Dermis blood vessel endothelial cell (primary cell): ENCODE results near the gene KAT6B. TPM values are rescaled to one million over a fixed set of nuclear protein-coding genes. Genes with fewer than 3 reads are reported as not detected.
"Not testable (repeated sequence)": the region's sequence is repeated elsewhere in the genome, so short reads cannot be mapped to it uniquely, and the experiment has no call there.

Experiments used
- DNase-seq: peaks from one replicate; pipeline ENCODE4 v3.0.0; 2010
- total RNA-seq: library from RNA; depleted of rRNA; stranded (reverse); fragments of >200 nt; gene quantifications from 2 replicates; pipeline ENCODE4 v1.2.3, GENCODE V29; 2014

The KAT6B gene
- total RNA-seq, 1 donor from 2014 or later: 26.5 TPM

DNA sequence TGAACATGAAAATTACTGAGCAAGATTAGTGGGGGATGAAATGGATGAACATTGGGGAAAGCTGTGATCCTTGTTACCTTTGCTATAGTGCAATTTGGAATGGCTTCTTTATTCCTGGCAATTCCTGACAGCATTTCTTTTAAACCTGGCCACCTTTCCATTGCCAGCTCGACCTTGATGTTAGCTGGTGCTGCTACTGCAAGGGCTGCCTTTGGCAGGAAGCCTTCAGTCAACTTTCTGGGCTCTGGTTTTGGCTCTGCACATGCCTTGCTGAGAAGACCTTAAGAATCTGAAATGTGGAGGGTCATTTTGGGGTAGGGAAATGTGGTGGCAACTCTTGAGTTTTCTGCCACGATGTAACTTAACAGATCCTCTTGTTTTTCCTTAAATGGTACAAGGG lies 64.7 kb downstream of the KAT6B start:
- no peak for DNase-seq

DNA sequence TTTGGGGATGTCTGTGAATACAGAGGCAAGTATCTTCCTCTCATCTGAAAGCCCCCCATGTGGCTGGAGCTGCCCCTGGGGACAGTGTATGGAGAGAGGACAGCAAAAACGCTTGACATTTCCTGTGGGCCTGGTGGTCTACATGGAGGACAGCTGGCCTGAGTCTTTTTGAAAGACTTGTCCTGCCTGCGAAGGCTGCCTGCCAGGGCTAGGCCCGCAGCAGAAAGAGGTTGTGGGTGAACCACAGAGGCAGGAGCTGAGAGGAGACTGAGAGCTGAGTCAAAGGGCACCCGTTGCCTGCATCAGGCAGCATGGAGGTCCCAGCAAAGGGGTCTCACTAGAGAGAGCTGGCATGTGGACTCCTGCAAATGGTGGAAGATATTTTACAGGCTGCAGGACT lies 66.4 kb downstream of the KAT6B start:
- DNase-seq: no peak

DNA sequence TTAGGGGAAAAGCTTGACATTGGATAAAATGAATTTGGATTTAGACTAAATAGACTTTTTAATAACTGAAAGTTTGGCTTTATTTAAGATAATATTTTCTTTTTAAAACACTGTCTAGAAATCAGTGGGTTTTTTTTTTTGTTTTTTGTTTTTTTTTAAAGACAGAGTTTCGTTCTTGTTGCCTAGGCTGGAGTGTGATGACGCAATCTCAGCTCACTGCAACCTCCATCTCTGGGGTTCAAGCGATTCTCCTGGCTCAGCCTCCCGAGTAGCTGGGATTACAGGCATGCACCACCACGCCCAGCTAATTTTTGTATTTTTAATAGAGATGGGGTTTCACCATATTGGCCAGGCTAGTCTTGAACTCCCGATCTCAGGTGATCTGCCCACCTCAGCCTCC lies 66.9 kb downstream of the KAT6B start:
- not testable (repeated sequence) for DNase-seq

DNA sequence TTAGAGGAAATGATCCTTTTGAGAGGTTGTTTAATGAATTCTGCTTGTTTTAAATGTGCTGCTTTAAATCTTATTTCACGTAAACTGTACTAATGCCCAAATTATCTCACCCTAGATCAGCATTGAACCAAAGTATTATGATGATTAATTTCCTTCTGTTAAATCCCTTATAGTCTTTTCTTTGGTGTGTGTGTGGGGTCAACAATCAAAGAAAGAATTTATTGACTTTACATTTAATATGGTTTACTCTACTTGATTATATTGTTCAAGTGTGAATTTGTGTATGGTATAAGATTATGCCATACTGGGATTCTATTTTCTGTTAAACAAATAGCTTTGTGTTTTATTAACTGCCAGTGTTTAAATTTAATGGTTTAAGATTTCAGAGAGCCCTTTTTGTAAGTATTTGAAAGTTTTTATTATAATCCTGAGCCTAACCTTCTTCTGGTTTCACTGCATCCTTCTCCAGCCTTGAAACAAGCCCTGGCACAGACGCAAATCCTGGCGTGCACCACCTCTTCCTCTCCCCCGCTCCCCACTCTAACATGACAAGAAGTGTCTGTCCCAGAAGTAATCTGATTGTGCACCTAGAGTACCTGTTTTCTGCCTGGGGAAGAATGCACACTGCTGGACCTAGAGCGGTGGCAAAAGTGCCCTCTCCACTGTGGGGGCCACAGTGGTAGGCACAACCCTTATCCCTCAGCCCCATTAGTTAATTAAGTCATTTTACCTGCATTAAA lies 70.6 kb downstream of the KAT6B start:
- DNase-seq: peak; percentile 10

DNA sequence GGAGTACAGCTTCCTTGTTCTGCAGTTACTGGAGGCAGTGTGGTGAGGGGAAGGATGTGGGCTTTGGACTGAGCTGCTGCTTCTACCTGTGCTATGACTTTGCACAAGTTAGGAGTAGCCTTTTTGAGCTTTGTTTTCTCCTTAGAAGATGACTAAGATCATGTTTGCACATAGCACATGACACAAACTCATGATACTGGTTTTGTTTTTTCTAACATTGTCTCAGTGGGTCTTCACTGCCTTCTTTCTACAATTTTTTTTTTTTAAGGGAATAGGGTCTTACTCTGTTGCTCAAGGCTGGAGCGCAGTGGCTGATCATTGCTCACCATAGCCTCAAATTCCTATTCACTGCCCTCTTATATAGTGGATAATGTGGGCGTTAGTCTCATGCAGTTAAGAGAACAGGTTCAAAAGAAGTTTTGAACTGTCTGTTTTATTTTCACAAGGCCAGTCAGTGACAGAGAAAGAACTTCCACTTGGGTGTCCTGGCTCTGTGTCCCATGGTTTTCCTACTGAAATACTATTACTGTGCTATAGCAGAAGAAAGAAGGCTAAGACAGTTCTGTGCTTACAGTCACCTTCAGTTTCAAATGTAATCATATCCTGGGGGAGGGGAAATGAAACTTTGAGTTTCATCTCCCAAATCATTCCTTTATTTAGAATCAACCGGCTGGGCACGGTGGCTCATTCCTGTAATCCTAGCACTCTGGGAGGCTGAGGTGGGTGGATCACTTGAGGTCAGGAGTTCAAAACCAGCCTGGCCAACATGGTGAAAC lies 72.0 kb downstream of the KAT6B start:
- no peak for DNase-seq

DNA sequence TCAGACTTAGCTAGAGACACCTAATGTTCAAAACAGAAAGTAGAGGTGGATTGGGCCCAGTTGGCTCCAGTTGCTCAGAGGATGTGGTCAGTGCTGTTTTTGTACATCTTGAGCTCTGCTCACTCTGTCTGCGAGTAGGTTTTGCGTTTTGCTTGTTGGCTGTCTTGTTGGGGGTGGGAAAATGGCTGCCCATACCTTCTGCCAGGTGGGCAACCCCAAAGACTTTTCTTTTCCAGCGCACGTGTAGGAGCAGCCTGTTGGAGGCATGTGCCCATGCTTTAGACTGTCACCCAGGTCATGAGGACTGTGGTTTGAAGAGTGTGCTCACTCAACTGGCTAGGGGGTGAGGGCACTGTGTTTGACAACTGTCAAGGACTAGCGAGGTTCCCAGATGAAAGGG lies 73.9 kb downstream of the KAT6B start:
- DNase-seq: no peak

DNA sequence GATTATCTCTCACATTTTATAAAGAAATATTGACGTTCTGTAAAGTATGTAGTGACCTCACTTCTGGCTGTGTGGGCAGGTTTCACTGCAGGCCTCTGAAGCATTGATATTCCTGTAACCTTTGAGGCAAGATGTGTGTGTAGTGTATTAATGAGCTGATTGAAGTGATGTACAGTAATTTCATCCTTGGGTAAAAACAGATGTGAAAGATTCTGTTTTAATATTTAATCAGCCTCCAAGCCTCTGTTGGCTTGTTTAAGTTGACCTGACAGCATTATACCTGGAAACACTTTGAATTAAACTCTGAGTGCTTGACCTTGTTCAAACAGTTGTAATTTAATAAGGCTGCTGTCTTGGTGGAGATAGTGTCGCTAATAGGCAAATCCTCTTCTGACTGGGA lies 74.9 kb downstream of the KAT6B start:
- DNase-seq: no peak

DNA sequence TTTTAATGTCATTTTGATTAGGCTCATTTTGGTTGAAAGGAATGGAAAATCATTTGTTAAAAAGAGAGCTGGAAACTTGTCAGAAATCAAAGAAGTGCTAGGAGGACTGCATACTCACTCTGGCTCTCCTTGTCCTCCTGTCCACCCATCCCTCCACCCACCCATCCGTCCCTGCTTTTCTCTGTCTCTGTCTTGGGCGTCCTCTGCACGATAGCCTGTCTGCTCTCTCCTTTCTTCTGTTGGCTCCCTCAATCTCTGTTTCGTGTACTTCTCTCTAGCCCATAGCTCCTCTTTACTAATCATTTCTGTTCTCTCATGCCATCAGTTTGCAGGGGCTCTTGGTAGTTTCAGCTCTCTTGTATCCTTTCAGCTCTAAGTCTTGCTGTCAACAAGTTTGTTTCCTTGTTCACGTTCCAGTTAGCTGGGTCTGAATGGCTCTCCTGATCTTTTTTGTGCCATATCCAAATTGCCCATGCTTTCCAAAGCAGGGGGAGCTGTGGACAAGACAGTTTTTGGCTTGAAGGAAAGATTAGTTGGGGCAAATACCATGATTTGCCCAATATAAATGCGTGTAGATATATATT lies 75.6 kb downstream of the KAT6B start:
- no peak for DNase-seq

DNA sequence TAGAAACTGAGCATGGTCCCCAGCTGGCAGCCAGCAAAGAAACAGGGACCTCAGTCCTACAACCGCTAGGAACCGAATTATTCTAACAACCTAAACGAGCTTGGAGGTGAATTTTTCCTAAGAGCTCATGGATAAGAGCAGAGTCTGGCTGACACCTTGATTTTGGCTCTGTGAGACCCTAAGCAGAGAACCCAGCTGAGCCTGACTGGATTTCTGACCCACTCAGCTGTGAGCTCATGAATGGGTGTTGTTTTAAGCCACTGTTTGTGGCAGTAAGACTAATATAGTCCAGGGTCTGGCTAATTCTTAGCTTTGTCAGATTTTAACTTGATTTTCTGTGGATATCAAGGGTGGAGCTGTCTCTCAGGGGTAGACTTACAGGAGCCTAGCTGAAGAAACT lies 77.1 kb downstream of the KAT6B start:
- DNase-seq: no peak

DNA sequence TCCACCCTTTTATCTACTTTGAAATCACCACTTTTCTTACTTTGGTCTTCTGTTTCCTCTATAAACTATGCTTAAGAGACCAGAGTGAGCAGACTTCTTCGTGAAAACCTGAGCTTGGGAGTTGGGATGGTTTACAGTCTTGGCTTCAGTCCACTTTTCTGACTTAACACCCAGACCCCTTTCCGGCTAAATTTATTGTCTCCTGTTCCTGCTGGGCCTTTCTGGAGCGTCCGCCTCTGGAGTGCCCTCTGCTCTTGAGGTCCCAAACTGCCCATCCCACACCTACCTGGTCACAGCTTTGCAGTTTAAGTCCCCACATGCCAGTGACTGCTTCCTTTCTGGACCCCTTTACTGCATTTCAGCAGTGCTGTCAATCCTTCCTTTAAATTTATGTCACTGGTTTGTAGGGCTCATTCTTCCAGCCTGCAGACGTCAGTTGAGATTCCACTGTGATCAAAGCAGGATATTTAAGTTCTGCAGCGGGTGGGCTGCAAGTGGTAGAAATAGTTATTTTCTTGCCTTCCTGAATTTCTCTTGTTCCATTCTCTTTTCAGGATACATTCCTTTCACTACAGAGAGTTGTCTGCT lies 80.3 kb downstream of the KAT6B start:
- no peak for DNase-seq

DNA sequence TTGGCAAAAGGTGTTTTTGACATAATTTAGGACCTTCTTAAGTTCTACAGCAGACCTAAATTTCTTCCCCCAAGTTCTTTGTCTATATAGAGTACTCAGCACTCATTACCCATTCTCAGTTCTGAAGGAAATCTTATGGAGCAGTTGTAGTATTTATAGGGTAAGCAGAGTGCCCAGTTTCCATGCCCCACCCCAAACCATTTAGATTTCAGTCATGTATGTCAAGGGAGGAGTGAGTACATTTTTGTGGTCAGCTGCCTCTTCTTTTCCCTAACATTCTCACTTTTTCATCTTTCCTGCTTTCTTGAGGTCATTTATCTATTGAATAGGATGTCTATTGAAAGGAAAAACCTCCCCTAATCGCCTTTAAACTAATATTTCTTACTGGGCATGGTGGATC lies 83.3 kb downstream of the KAT6B start:
- no peak for DNase-seq

DNA sequence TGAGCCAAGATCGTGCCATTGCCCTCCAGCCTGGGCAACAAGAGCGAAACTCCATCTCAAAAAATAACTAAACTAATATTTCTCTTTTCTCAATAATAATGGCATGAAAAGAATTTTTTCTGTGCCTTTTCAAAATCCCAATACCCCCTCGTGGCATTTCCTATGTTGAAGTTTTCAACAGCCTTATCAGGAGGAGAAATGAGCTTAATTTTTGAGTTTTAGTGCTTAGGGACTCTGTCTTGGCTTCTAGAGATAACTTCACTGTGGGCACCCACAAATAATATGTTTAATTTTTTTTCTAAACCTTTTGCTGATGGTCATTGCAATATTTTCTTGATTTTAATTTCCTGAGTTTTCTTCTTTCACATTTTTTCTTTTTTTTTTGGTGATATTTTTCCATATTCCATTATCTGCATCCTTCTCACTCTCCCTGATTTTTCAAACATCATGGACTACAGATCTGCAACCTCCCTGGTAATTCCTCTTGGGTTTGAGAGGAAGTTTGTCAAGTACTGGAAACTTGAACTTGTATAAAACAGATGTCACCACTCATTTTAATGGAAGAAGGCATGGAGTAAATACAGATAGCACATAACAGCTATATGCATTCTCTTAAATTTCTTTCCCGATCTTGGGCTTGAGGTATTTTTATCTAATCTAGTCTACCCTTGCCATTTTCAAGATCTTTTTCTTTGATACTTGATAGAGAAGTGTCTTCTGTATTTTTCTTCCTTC lies 84.0 kb downstream of the KAT6B start:
- DNase-seq: no peak

DNA sequence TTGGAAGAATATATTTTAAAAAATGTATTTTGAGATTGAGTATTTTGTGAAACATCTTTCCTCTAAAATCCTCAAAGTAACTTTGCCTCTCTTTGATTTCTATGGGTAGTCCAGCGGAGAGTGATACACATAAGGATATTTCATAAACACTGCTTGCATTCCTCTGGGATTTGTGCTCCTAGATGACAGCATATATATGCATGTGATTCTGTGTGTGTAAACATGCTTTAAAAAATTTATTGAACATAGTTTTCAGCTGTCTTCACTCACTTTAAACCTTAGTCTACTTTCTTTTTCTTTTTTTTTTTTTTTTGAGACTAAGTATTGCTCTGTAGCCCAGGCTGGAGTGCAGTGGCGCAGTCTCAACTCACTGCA lies 84.6 kb downstream of the KAT6B start:
- DNase-seq: no peak

DNA sequence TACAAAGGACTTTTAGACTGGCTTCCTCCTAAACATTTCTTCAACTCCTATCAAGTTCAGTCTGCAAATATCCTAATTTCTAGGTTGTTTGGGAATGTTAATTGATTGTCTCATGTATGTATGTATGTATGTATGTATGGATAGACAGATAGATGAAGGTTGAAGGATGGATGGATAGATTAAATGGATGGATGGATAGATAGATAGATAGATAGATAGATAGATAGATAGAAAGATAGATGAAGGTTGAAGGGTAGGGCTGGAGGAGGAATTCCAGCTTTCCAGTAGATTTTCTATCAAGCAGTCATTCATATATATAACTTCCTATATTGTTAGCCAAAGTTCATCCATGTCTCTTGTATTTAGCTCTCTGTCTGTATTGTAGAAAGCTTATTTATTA lies 85.8 kb downstream of the KAT6B start:
- no peak for DNase-seq

DNA sequence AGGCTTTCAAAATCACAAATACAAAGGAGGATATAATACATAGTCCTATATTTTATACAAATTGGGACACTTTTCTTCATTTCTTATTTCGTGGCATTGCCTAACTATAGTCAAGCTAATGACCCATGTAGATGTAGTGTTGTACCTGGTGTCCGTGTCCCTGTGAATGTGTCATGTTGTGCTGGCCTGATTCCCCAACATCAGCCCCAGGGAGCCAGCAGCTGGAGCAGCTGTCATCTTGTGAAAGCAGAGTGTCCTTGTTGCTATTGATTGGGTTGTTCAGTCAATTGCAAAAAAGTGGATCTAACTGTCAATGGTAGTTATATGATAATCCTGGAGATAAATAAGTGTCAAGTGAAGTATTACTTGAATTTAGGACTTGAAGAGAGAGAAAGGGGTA lies 86.3 kb downstream of the KAT6B start:
- no peak for DNase-seq

DNA sequence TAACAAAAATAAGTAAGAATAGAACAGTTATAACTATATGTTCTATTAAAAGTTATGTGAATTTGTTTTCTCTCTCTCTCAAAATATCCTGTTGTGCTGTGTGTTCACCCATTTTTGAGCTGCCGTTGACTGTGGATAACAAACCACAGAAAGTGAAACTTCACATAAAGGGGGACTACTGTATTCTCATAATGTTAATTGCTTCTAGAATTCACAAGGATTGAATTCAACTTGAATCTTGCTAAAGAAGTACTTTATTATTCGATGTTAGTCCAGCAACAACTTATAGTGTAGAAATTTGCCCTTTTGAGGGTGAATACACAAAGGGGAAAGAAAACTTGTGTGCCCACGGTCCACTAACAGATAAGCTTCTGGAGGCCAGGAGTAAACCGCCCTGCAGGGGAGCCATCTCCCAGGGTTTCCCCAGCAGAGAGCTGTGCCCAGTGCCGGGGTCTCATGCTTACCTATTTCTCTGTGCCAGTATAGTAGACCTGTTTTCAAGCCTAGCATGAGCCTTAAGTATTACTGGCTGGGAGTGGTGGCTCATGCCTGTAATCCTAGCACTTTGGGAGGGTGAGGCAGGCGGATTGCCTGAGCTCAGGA lies 87.1 kb downstream of the KAT6B start:
- no peak for DNase-seq

DNA sequence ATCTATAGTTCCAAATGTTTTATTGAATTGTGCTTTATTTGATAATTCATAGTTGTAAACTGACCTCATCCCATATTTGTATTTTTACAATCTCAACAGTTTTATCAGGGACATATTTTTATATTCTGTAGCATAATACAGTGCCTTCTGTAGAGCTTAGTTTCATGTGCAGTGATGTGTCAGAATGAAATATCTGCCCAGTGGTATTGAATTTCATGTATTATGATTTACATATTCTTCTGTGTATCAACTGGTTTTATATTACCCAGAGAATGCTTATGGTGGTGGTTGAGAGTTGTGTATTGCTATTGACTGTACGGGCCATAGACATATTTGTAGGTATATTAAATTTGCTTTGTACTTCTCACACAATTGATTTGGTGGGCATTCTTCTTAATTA lies 89.9 kb downstream of the KAT6B start:
- no peak for DNase-seq

DNA sequence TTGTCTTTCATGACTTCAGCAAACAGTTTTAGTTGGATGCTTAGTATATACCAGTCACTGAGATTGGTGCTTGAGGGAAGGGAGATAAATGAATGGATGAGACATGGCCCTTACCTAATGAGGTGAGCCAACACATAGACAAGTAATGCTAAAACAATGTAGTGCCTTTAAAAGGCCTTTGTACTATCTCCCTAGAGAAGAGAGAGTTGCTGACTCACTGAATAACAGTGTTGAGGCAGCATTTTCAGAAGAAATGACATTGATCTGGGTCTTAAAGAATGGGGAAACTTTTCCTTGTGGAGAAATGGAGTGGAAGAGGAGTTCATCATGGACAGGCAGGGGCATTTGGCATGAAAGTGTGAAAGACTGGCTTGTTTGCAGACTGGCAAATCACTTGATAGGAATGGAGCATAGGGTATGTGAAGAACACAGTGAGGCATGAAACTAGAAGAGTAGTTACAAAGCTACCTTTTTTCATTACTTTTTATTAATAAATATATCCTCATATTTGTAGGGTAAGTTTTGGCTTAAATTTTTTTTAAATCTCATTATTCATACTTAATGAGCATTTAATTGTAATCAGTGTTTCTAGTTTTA lies 91.2 kb downstream of the KAT6B start:
- no peak for DNase-seq

DNA sequence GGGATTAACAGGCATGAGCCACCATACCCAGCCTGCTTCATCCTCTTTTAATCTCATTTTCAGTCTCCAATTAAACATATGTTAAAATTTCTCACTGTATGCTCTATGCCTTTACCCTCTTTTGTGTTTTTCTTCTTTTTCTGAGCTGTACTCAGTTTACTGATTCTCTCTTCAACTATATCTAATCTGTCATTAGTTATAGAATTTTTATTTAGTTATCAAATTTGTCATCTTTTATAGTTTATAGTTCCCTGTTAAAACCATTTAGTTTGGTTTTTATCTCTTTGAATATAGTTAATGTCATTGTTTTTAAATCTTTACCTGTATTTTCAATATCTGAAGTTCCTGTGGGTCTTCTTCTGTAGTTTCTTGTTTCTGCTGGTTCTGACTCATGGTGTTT lies 93.3 kb downstream of the KAT6B start:
- DNase-seq: no peak

DNA sequence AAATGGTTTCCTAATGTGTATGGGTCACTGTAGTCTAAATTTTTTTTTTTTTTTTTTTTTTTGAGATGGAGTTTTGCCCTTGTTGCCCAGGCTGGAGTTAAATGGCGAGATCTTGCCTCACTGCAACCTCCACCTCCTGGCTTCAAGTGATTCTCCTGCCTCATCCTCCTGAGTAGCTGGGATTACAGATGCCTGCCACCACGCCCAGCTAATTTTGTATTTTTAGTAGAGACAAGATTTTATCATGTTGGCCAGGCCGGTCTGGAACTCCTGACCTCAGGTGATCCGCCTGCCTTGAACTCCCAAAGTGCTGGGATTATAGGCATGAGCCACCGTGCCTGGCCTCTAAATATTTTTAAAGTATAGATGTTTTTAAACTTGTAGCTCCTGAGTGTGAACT lies 94.7 kb downstream of the KAT6B start:
- not testable (repeated sequence) for DNase-seq

DNA sequence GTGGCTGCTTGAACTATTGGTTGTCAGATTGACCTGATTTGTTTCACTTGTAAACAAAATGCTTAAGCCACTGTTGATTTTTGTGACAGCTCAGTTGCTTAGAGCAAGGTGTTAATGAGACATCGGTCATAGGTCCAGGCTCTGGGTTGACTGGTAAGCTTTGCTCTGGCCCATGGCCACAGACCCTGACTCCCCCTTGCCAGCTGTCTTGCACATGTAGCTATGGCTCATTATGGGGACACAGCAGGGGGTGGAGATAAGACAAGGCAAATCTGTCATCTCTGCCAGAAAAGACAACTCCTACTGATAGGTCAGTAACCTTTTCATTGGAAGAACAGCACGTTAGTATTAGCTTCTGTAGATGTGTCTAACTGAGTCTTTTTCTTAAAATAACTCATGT lies 95.3 kb downstream of the KAT6B start:
- DNase-seq: no peak

DNA sequence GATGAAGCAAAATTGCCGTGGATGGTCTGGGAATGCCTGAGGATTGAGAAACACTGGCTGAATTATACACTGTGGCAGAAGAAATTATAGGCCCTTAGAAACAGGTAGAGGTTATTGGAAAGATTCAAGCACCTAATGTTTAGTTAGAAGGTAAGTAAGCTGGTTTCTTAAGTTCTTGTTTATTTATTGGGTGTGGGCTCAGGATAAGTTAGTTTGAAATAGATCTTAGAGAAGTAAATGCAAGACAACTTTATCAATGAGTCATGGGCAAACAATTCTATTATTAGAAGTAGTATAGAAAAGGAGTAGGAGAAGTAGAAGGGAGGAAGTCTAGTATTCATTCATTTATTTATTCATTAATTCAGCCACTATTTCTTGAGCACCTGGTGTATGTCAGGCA lies 96.5 kb downstream of the KAT6B start:
- no peak for DNase-seq
